Loucy (cell line): ENCODE measurements around the gene ELOVL6.

Experiments used
- H2AFZ ChIP-seq: fragments of 200-600 bp; sonication (generic); 2 replicates; pipeline ENCODE4 v1.6.0; 2016; ENCODE audit warnings: antibody characterized with exemption, mild to moderate bottlenecking, low read length, moderate library complexity
- H3F3A ChIP-seq: fragments of 200-600 bp; 2 replicates; pipeline ENCODE4 v1.6.0; 2016; ENCODE audit warnings: antibody characterized with exemption, low read depth, mild to moderate bottlenecking
- H3K27me3 ChIP-seq: fragments of 200-600 bp; sonication (generic); 2 replicates; pipeline ENCODE4 v1.6.1; 2014; ENCODE audit warnings: low read length, mild to moderate bottlenecking; ENCODE audit not compliant: insufficient read depth, poor library complexity, severe bottlenecking
- H3K36me3 ChIP-seq: fragments of 200-600 bp; sonication (generic); 2 replicates; pipeline ENCODE4 v1.6.1; 2016; ENCODE audit warnings: low read length; ENCODE audit not compliant: insufficient read depth
- H3K4me1 ChIP-seq: fragments of 200-600 bp; sonication (generic); 2 replicates; pipeline ENCODE4 v1.5.1; 2014; ENCODE audit warnings: low read length, mild to moderate bottlenecking; ENCODE audit not compliant: insufficient read depth, poor library complexity, severe bottlenecking
- H3K4me2 ChIP-seq: fragments of 200-600 bp; sonication (generic); 2 replicates; pipeline ENCODE4 v1.6.0; 2014; ENCODE audit warnings: antibody characterized with exemption, low read length, low read depth, mild to moderate bottlenecking; ENCODE audit not compliant: poor library complexity, severe bottlenecking
- H3K4me3 ChIP-seq: fragments of 200-600 bp; sonication (generic); 2 replicates; pipeline ENCODE4 v1.5.1; 2014; ENCODE audit warnings: low read length, mild to moderate bottlenecking, mixed read lengths; ENCODE audit not compliant: poor library complexity, severe bottlenecking
- H3K79me2 ChIP-seq: fragments of 200-600 bp; sonication (generic); 2 replicates; pipeline ENCODE4 v1.6.1; 2014; ENCODE audit warnings: low read length; ENCODE audit not compliant: insufficient read depth
- H3K9ac ChIP-seq: fragments of 200-600 bp; sonication (generic); 2 replicates; pipeline ENCODE4 v1.6.0; 2014; ENCODE audit warnings: mild to moderate bottlenecking, low read depth, low read length, moderate library complexity; ENCODE audit not compliant: poor library complexity, severe bottlenecking
- H3K9me2 ChIP-seq: fragments of 200-600 bp; sonication (generic); replicated peaks from 2 replicates; pipeline ENCODE4 v1.6.1; 2016; ENCODE audit warnings: low read depth, low read length, mixed read lengths
- H3K9me3 ChIP-seq: fragments of 200-600 bp; sonication (generic); 2 replicates; pipeline ENCODE4 v1.6.1; 2014; ENCODE audit warnings: mild to moderate bottlenecking, antibody characterized with exemption, low read length, low read depth; ENCODE audit not compliant: insufficient read depth
- H4K20me1 ChIP-seq: fragments of 200-600 bp; sonication (generic); 2 replicates; pipeline ENCODE4 v1.6.0; 2014; ENCODE audit warnings: antibody characterized with exemption, low read length, mild to moderate bottlenecking; ENCODE audit not compliant: insufficient read depth, poor library complexity, severe bottlenecking
- EZH2phosphoT487 ChIP-seq: fragments of 200-600 bp; IDR thresholded peaks from 2 replicates; pipeline ENCODE4 v1.6.1; 2018; ENCODE audit warnings: antibody characterized with exemption, mild to moderate bottlenecking, moderate library complexity, borderline replicate concordance
- TF ChIP-seq, protein P1 (sequence below): fragments of 200-600 bp; sonication (generic); conservative IDR thresholded peaks from 2 replicates; pipeline ENCODE4 v1.5.1; 2014; ENCODE audit warnings: mild to moderate bottlenecking, antibody characterized with exemption, low read length

Gene ELOVL6

GRCh38 chr4:110008540-110008939 is 189.9 kb downstream of the ELOVL6 start:
- Histone ChIP-seq H3K4me3 (no peak overlapping the region), H3K9me3 (no peaks in the 10 kb centered on the region), H3K4me1 (peaks cover 4% of the 10 kb centered on the region), H3F3A (no peaks in the 10 kb centered on the region), H3K27me3 (no peaks in the 10 kb centered on the region), H3K36me3 (no peaks in the 10 kb centered on the region), H3K79me2 (no peaks in the 10 kb centered on the region), H3K9me2 (no peaks in the 10 kb centered on the region), H4K20me1 (no peaks in the 10 kb centered on the region), H3K4me2 (no peak overlapping the region), H3K9ac (no peak overlapping the region), H2AFZ (no peak overlapping the region)
- TF ChIP-seq, protein P1, sequence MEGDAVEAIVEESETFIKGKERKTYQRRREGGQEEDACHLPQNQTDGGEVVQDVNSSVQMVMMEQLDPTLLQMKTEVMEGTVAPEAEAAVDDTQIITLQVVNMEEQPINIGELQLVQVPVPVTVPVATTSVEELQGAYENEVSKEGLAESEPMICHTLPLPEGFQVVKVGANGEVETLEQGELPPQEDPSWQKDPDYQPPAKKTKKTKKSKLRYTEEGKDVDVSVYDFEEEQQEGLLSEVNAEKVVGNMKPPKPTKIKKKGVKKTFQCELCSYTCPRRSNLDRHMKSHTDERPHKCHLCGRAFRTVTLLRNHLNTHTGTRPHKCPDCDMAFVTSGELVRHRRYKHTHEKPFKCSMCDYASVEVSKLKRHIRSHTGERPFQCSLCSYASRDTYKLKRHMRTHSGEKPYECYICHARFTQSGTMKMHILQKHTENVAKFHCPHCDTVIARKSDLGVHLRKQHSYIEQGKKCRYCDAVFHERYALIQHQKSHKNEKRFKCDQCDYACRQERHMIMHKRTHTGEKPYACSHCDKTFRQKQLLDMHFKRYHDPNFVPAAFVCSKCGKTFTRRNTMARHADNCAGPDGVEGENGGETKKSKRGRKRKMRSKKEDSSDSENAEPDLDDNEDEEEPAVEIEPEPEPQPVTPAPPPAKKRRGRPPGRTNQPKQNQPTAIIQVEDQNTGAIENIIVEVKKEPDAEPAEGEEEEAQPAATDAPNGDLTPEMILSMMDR, result no peak
- TF ChIP-seq EZH2phosphoT487, result no peak

- H4K20me1 ChIP-seq, result no peaks in the 10 kb centered on the region
- H3K79me2 ChIP-seq, result no peaks in the 10 kb centered on the region
- no peaks in the 10 kb centered on the region for H3K9me2 ChIP-seq
- H3F3A ChIP-seq, result no peaks in the 10 kb centered on the region
- no peaks in the 10 kb centered on the region for H3K27me3 ChIP-seq
- no peak overlapping the region for H2AFZ ChIP-seq
- TF ChIP-seq EZH2phosphoT487, result no peak
- TF ChIP-seq, protein P1, result no peak
- H3K4me1 ChIP-seq, result peaks cover 4% of the 10 kb centered on the region
- no peaks in the 10 kb centered on the region for H3K36me3 ChIP-seq
- H3K9me3 ChIP-seq, result no peaks in the 10 kb centered on the region
- no peak overlapping the region for H3K4me3 ChIP-seq
- H3K9ac ChIP-seq, result no peak overlapping the region
- H3K4me2 ChIP-seq, result no peak overlapping the region
Measured at GRCh38 chr4:110007217-110007616, 191.2 kb downstream of the ELOVL6 start.

GRCh38 chr4:110005461-110006056 is 192.9 kb downstream of the ELOVL6 start:
- TF ChIP-seq EZH2phosphoT487, result no peak
- TF ChIP-seq, protein P1, result peak; percentile 92
- Histone ChIP-seq H3K4me2 (no peak overlapping the region), H3K36me3 (no peaks in the 10 kb centered on the region), H3K79me2 (no peaks in the 10 kb centered on the region), H3K4me1 (peaks cover 4% of the 10 kb centered on the region), H3F3A (no peaks in the 10 kb centered on the region), H4K20me1 (no peaks in the 10 kb centered on the region), H3K4me3 (no peak overlapping the region), H3K27me3 (no peaks in the 10 kb centered on the region), H3K9me2 (no peaks in the 10 kb centered on the region), H3K9me3 (no peaks in the 10 kb centered on the region), H3K9ac (no peak overlapping the region), H2AFZ (no peak overlapping the region)
